Gastrocnemius medialis (tissue), 4 donors: ENCODE data around the gene ARSI. TPM values are rescaled to one million over a fixed set of nuclear protein-coding genes. Genes with fewer than 3 reads are reported as not detected.

ENCODE experiments used
- ATAC-seq, 2 donors: fragments of 150-250 bp; one replicate each; pipeline ENCODE4 v1.9.1; 2016
- DNase-seq, 2 donors: peaks; one replicate each; pipeline ENCODE4 v3.0.0-alpha.2; 2019
- H3K27ac ChIP-seq, 4 donors: fragments of 200-600 bp; sonication (generic); 1 replicate in 1 of 4; 2 replicates in 3 of 4; pipeline ENCODE4 v1.5.1; 2016 to 2018; ENCODE audit warnings: mild to moderate bottlenecking in 2 of 4, moderate library complexity in 1 of 4
- H3K27me3 ChIP-seq, 3 donors: fragments of 200-600 bp; sonication (generic) in 2 of 3; 1 replicate in 1 of 3; 2 replicates in 2 of 3; pipeline versions ENCODE4 v1.5.1 to v1.6.0; 2016 to 2019; ENCODE audit warnings: mild to moderate bottlenecking in 1 of 3, moderate library complexity in 1 of 3
- H3K36me3 ChIP-seq, 2 donors: fragments of 200-600 bp; sonication (generic) in 1 of 2; one replicate each; pipeline ENCODE4 v1.5.1; 2017 to 2018
- H3K4me1 ChIP-seq, 2 donors: fragments of 200-600 bp; sonication (generic) in 1 of 2; one replicate each; pipeline ENCODE4 v1.5.1; 2016 to 2017; ENCODE audit warnings: mild to moderate bottlenecking in 2 of 2
- H3K4me3 ChIP-seq, 4 donors: fragments of 200-600 bp; sonication (generic) in 3 of 4; 1 replicate in 1 of 4; 2 replicates in 3 of 4; pipeline ENCODE4 v1.5.1; 2016 to 2019; ENCODE audit warnings: mild to moderate bottlenecking in 2 of 4
- H3K9me3 ChIP-seq, 3 donors: fragments of 200-600 bp; sonication (generic) in 2 of 3; 1 replicate in 1 of 3; 2 replicates in 2 of 3; pipeline ENCODE4 v1.5.1; 2016 to 2019
- POLR2A ChIP-seq, 2 donors: fragments of 450-650 bp; IDR thresholded peaks; one replicate each; pipeline ENCODE4 v1.6.1; 2017; ENCODE audit warnings: antibody characterized with exemption in 2 of 2, mild to moderate bottlenecking in 2 of 2, moderate library complexity in 2 of 2
- in situ Hi-C, 4 donors: fragments of 200-750 bp; cut with MboI; loops; one replicate each; pipeline versions ENCODE4 v1.15.0 to v1.8.0; 2017; ENCODE audit warnings: low sequenced_read_pairs in 4 of 4
- intact Hi-C: fragments of 100-400 bp; cut with DNase I; formaldehyde crosslinking; loops from one replicate; pipeline ENCODE4 v1.15.1; 2023; ENCODE audit warnings: low total_unique reads
- total RNA-seq, 4 donors: library from RNA; depleted of rRNA; stranded (reverse); fragments of >200 nt; gene quantifications; one replicate each; pipeline versions ENCODE4 v1.1.0 to v1.2.3, GENCODE V29; 2016
- TF ChIP-seq, protein P1 (sequence below), 5 experiments: fragments of 450-650 bp in 3 of 5; fragments of 200-600 bp in 2 of 5; sonication (generic) in 2 of 5; IDR thresholded peaks in 4 of 5; conservative IDR thresholded peaks in 1 of 5; 1 replicate in 4 of 5; 2 replicates in 1 of 5; pipeline ENCODE4 v1.5.1; 2016 to 2019; ENCODE audit warnings: antibody characterized with exemption in 5 of 5, mild to moderate bottlenecking in 3 of 5, moderate library complexity in 3 of 5

ARSI gene
- total RNA-seq, 4 donors from 2014 or later = not detected

DNA sequence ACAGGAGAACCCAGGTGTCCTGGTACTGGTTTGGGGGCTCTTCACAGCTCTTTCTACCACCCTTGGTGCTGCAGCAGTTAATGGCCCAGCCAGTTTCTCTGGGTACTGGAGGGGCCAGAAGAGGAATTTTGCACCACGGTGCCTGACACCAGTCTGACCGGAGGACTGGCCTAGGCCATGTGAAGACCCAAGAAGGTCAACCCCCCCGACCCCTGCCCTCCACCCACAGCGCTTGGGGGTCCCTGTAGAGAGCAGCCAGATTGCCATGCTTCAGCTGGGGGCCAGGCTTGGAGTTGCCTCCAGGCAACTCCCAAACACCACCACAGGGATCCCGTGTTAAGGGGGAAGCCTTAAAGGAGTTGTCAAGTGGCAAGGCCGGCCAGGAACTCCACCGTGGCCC lies 6.2 kb downstream of the ARSI start:
- Histone ChIP-seq H3K27ac (no peak overlapping the region), H3K4me3 (no peak overlapping the region), H3K4me1 (no peaks in the 10 kb centered on the region), H3K9me3 (no peaks in the 10 kb centered on the region), H3K36me3 (no peaks in the 10 kb centered on the region), H3K27me3 (no peaks in the 10 kb centered on the region)
- DNase-seq = no peak
- no peak for TF ChIP-seq POLR2A (IDR thresholded peaks at IDR 0.05)
- TF ChIP-seq, protein P1, sequence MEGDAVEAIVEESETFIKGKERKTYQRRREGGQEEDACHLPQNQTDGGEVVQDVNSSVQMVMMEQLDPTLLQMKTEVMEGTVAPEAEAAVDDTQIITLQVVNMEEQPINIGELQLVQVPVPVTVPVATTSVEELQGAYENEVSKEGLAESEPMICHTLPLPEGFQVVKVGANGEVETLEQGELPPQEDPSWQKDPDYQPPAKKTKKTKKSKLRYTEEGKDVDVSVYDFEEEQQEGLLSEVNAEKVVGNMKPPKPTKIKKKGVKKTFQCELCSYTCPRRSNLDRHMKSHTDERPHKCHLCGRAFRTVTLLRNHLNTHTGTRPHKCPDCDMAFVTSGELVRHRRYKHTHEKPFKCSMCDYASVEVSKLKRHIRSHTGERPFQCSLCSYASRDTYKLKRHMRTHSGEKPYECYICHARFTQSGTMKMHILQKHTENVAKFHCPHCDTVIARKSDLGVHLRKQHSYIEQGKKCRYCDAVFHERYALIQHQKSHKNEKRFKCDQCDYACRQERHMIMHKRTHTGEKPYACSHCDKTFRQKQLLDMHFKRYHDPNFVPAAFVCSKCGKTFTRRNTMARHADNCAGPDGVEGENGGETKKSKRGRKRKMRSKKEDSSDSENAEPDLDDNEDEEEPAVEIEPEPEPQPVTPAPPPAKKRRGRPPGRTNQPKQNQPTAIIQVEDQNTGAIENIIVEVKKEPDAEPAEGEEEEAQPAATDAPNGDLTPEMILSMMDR (IDR thresholded peaks at IDR 0.05 in 4 of 5, conservative IDR thresholded peaks at IDR 0.05 in 1 of 5) = no peak
- ATAC-seq = no peak
- intact Hi-C loops = no loop called here
- in situ Hi-C loops = no loop called here

- in situ Hi-C loops (no loop called here), intact Hi-C loops (no loop called here)
- TF ChIP-seq, protein P1 (IDR thresholded peaks at IDR 0.05 in 4 of 5, conservative IDR thresholded peaks at IDR 0.05 in 1 of 5) = no peak
- no peak for TF ChIP-seq POLR2A (IDR thresholded peaks at IDR 0.05)
- H3K4me3 ChIP-seq = no peak overlapping the region
- H3K36me3 ChIP-seq = no peaks in the 10 kb centered on the region
- no peaks in the 10 kb centered on the region for H3K27me3 ChIP-seq
- no peaks in the 10 kb centered on the region for H3K9me3 ChIP-seq
- no peaks in the 10 kb centered on the region for H3K4me1 ChIP-seq
- ATAC-seq (no peak), DNase-seq (no peak)
- H3K27ac ChIP-seq = no peak overlapping the region
Measured at GRCh38 chr5:150295741-150296486, 6.8 kb downstream of the ARSI start.

GRCh38 chr5:150295172-150295634 lies 7.5 kb downstream of the ARSI start:
- in situ Hi-C loops = no loop called here
- H3K9me3 ChIP-seq = no peaks in the 10 kb centered on the region
- no peak for DNase-seq
- intact Hi-C loops = no loop called here
- peak; percentile 16 to 27 for ATAC-seq
- H3K36me3 ChIP-seq = no peaks in the 10 kb centered on the region
- H3K4me1 ChIP-seq = no peaks in the 10 kb centered on the region
- H3K4me3 ChIP-seq = no peak overlapping the region
- no peak for TF ChIP-seq POLR2A (IDR thresholded peaks at IDR 0.05)
- TF ChIP-seq, protein P1 (IDR thresholded peaks at IDR 0.05 in 4 of 5, conservative IDR thresholded peaks at IDR 0.05 in 1 of 5) = no peak
- no peaks in the 10 kb centered on the region for H3K27me3 ChIP-seq
- no peak overlapping the region for H3K27ac ChIP-seq

DNA sequence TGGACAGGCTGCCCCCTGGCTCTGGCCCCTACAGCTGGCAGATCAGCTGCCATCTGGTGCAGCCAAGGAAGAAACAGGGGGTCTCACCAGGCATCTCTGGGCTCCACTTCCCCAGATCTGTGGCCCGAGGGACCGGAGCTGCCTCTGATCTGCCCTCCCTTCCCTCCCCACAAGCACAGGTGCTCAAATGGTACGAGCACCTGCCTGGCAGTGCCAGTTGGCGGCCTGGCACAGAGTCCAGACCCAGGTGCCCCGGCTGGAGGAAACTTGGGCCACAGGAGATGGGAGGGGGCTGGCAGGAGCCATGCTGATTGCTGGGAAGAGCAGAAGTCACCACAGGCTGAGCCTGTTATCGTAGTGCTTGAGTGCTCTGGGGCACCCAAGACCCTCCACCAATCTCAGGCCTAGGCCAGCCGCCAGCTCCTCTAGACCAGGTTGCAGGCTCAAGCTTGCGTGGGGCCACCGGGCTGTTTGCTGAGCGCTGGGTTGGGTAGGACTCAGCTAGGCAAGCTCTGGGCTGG lies 8.1 kb downstream of the ARSI start:
- no peaks in the 10 kb centered on the region for H3K27me3 ChIP-seq
- in situ Hi-C loops (no loop called here), intact Hi-C loops (no loop called here)
- ATAC-seq (no peak), DNase-seq (no peak)
- no peak overlapping the region for H3K4me3 ChIP-seq
- no peaks in the 10 kb centered on the region for H3K4me1 ChIP-seq
- no peaks in the 10 kb centered on the region for H3K9me3 ChIP-seq
- no peaks in the 10 kb centered on the region for H3K36me3 ChIP-seq
- TF ChIP-seq, protein P1 (IDR thresholded peaks at IDR 0.05 in 4 of 5, conservative IDR thresholded peaks at IDR 0.05 in 1 of 5) = no peak
- TF ChIP-seq POLR2A (IDR thresholded peaks at IDR 0.05) = no peak
- H3K27ac ChIP-seq = no peak overlapping the region
